ELR (cell line): ENCODE data around the gene CD151.

ENCODE experiments used
- DNase-seq: peaks from one replicate; pipeline ENCODE4 v3.0.0-alpha.2; 2015; ENCODE audit warnings: low read depth

Gene CD151

GRCh38 chr11:871472-871871, 38.7 kb downstream of the CD151 start:
- DNase-seq, result no peak

GRCh38 chr11:872799-873198, 40.0 kb downstream of the CD151 start:
- DNase-seq, result no peak

- DNase-seq, result no peak
Observed at GRCh38 chr11:873706-874105, 41.0 kb downstream of the CD151 start.

- no peak for DNase-seq
Observed at GRCh38 chr11:875203-875602, 42.5 kb downstream of the CD151 start.

- no peak for DNase-seq
Observed at GRCh38 chr11:875769-876301, 43.1 kb downstream of the CD151 start.

GRCh38 chr11:876545-876944, 43.8 kb downstream of the CD151 start:
- DNase-seq, result no peak

- DNase-seq, result peak; percentile 42
Observed at GRCh38 chr11:877565-877964, 44.8 kb downstream of the CD151 start.

- no peak for DNase-seq
Observed at GRCh38 chr11:880447-880846, 47.7 kb downstream of the CD151 start.

GRCh38 chr11:882596-882995, 49.8 kb downstream of the CD151 start:
- no peak for DNase-seq

- DNase-seq, result no peak
Observed at GRCh38 chr11:883527-883926, 50.8 kb downstream of the CD151 start.

- no peak for DNase-seq
Observed at GRCh38 chr11:884578-885070, 51.9 kb downstream of the CD151 start.

GRCh38 chr11:886568-886967, 53.8 kb downstream of the CD151 start:
- DNase-seq, result no peak

- no peak for DNase-seq
Observed at GRCh38 chr11:887589-887988, 54.8 kb downstream of the CD151 start.
